Measurements from ENCODE around the gene RPEL1.
"Not testable (repeated sequence)": the region's sequence is repeated elsewhere in the genome, so short reads cannot be mapped to it uniquely, and the experiment has no call there.

The RPEL1 gene
- long read RNA-seq, donor 1, result 0 reads
- long read RNA-seq, donor 2, result 0 reads
- long read RNA-seq, donor 3, result 0 reads
- long read RNA-seq, donor 4, result 0 reads
- long read RNA-seq, donor 5, result 0 reads
- long read RNA-seq, donor 6, partial matches to known transcripts, result 0 of 1 reads
- long read RNA-seq, donor 6, other reads (novel, unspliced or antisense), result 0 of 1 reads
- long read RNA-seq, donor 7, partial matches to known transcripts, result 0 of 1 reads
- long read RNA-seq, donor 7, other reads (novel, unspliced or antisense), result 0 of 1 reads
- long read RNA-seq, donor 8, result 0 reads

DNA sequence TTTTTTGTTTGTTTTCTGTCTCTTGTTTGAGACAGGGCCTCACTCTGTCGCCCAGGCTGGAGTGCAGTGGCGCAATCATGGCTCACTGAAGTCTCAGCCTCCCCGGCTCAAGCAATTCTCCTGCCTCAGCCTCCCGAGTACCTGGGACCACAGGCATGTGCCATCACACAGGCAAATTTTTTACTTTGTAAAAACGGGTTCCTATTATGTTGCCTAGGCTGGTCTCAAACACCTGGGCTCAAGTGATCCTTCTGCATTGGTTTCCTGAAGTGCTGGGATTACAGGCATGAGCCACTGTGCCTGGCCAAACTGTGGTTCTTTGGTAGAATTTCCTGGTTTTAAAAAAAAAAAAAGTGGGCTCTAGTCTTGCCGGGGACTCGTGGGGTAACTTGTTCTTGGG, at the start of gene RPEL1:
Gene RPEL1, plus strand, starts transcription at position 301 of the 400 bp plus-strand sequence. CDS start 110 bp downstream, outside the sequence.
- DNase-seq, result not testable (repeated sequence)

DNA sequence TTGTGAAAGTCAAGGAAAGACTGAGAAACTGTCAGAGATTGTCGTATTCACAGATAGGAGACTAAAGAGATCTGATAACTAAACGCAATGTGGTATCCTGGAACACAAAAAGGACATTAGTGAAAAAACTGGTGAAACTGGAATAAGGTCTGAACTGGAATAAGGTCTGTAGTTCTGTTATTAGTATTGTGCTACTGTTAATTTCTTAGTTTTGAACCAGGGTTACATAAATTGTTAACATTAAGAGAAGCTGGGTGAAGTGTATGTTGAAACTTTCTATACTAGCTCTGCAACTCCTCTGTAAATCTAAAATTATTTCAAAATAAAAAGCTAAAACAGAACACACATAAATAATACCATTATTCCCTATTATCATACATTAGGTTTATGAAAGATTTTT, 49.2 kb upstream of the RPEL1 start:
- no peak for DNase-seq

DNA sequence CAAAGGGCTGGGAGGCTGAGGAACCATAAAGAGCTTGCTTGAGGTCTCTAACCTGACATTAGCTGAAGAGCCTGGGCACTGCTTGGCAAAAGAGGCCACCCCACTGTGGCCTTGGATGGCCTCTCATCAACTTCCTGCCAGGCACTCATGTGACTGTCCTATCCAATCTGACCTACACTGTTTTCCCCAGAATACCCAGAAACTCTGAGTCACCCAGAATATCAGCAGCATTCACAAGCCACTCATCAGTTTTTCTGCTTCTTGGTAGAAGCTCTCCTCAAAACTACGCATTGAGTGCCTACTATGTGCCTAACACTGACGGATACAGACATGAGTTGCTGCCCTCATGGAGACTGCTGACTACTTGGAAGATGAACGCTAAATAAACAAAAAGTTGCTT, 48.5 kb upstream of the RPEL1 start:
- no peak for DNase-seq

GRCh38 chr10:103197903-103198302, 47.8 kb upstream of the RPEL1 start:
- DNase-seq, result no peak

DNA sequence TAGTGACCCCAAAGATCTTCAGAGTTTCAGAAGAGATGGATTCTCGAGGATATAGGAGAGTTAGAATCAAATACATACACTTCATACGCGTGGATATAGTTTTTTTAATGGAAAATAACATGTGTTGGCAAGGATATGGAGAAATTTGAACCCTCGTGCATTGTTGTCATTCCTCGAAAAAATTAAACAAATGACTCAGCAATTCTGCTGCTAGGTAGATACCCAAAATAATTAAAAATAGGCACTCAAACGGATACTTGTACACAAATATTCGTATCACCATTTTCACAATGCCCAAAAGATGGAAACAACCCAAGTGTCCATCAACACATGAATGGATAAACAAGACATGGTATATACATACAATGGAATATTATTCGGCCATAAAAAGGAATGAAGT, 47.0 kb upstream of the RPEL1 start:
- no peak for DNase-seq

DNA sequence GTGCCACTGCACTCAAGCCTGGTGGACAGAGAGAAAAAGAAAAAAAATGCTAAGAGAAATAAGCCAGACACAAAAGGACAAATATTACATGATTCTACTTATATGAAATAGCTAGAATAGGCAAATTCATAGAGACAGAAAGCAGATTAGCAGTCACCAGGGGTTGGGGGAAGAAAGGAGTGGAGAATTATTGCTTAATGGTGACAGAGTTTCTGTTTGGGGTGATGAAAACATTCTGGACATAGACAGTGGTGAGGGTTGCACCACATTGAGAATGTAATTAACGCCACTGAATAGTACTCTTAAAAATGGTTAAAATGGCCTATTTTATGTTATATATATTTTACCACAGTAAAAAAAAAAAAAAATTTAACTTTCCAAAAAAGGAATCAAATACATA, 46.2 kb upstream of the RPEL1 start:
- DNase-seq, result no peak

- no peak for DNase-seq
Measured at GRCh38 chr10:103202319-103202718, 43.4 kb upstream of the RPEL1 start.

- DNase-seq, result no peak
Measured at GRCh38 chr10:103203466-103203865, 42.2 kb upstream of the RPEL1 start.

DNA sequence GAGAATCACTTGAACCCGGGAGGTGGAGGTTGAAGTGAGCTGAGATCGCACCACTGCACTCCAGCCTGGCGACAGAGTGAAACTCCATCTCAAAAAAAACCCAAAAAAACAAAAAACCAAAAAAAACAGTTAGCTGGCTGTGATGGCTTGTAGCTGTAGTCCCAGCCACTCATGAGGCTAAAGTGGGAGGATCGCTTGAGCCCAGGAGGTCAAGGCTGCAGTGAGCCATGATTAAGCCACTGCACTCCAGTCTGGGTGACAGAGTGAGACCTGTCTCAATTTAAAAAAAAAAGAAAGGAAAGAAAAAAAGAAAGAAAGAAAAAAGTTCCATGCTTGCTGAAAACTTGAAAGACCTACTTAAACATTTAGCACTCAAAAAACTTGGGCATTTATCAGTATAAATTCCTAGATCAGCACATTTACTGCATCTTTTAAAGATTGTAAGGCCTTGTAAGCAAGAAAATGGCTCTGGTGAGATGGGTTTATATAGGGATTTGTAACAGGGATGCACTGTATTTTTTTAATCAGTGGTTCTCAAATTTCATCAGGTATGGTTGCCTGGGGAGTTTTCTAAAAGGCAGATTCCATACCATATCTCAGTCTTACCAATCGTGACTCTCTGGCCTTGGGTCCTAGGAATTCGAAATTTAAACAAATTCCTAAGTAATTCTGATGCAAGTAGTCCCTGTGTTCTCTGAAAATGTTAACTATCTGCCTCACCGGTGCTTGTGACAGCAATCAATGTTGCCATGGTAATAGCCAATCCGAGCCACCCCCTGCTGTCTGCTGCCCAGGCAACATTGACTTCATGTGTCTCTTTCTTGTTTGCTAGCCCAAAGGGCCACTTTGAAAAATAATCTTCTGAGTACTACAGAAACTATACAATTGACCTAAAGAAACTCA, 41.1 kb upstream of the RPEL1 start:
- DNase-seq, result no peak

DNA sequence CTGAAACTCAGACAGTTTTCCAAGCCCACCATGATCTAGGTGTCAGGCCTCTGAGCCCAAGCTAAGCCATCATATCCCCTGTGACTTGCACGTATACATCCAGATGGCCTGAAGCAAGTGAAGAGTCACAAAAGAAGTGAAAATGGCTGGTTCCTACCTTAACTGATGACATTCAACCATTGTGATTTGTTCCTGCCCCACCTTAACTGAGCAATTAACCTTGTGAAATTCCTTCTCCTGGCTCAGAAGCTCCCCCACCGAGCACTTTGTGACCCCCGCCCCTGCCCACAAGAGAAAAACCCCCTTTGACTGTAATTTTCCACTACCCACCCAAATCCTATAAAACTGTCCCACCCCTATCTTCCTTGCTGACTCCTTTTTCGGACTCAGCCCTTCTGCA, 40.3 kb upstream of the RPEL1 start:
- DNase-seq, result not testable (repeated sequence)

- DNase-seq, result not testable (repeated sequence)
Measured at GRCh38 chr10:103206715-103207114, 39.0 kb upstream of the RPEL1 start.

- no peak for DNase-seq
Measured at GRCh38 chr10:103207141-103207540, 38.5 kb upstream of the RPEL1 start.

DNA sequence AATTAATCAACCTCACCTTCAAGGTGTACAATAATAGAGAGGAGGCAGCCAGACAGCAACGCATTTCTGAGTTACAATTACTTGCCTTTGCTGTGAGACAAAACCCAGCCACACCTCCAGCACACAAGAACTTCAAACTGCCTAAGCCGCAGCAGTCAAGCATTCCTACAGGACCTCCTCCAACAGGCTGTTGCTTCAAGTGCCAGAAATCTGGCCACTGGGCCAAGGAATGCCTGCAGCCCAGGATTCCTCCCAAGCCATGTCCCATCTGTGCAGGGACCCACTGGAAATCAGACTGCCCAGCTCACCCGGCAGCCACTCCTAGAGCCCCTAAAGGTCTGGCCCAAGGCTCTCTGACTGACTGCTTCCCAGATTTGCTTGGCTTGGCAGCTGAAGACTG, 38.0 kb upstream of the RPEL1 start:
- not testable (repeated sequence) for DNase-seq

DNA sequence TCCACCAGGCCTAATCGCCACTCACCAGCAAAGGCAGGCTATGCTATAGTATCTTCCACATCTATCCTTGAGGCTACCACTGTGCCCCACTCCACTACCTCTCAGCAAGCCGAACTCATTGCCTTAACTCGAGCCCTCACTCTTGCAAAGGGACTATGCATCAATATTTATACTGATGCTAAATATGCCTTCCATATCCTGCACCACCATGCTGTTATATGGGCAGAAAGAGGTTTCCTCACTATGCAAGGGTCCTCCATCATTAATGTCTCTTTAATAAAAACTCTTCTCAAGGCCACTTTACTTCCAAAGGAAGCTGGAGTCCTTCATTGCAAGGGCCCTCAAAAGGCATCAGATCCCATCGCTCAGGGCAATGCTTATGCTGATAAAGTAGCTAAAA, 35.4 kb upstream of the RPEL1 start:
- not testable (repeated sequence) for DNase-seq

DNA sequence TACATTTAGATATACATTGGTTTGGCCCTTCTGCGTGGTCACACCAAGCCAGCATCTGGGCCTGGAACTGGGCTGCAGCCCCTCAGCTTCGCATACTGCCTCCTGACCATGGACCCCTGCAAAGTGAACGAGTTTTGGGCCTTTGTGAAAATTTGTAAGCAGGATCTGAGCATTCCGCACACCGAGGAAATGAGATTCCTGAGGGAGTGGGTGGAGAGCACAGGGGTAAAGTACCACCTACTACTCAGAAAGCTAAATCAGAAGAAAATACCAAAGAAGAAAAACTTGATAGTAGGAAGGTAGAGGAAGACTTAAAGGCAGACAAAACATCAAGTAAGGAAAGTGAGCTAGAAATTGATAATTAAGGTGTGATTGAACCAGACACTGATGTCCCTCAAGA, 30.1 kb upstream of the RPEL1 start:
- DNase-seq, result no peak

DNA sequence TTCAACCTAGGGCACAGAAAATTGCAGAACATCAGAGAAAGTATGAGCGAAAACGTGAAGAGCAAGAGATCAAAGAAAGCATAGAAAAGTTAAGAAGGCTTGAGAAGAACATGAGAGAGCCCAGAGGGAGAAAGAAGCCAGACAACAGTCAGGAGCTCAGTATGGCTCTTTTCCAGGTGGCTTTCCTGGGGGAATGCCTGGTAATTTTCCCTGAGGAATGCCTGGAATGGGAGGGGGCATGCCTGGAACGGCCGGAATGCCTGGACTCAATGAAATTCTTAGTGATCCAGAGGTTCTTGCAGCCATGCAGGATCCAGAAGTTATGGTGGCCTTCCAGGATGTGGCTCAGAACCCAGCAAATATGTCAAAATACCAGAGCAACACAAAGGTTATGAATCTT, 29.3 kb upstream of the RPEL1 start:
- not testable (repeated sequence) for DNase-seq

DNA sequence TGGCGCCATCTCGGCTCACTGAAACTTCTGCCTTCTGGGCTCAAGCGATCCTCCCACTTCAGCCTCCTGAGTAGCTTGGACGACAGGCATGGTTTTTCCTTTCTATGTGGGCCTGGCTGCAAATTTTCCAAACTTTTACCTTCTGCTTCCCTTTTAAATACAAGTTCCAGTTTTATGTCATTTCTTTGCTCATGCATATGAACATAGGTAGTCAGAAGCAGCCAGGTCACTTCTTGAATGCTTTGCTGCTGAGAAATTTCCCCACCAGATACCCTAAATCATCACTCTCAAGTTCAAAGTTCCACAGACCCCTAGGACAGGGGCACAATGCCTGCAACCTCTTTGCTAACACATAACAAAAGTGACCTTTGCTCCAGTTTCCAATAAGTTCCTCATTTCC, 21.6 kb upstream of the RPEL1 start:
- DNase-seq, result no peak

DNA sequence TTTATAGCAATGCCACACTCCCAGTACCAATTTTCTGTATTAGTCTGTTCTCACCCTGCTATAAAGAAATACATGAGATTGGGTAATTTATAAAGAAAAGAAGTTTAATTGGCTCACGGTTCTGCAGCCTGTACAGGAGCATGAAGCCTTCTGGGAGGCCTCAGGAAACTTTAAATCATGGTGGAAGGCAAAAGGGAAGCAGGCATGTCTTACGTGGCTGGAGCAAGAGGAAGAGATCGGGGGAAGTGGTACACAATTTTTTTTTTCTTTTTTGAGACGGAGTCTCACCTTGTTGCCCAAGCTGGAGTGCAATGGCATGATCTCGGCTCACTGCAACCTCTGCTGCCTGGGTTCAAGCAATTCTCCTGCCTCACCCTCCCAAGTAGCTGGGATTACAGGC, 21.0 kb upstream of the RPEL1 start:
- DNase-seq, result not testable (repeated sequence)

DNA sequence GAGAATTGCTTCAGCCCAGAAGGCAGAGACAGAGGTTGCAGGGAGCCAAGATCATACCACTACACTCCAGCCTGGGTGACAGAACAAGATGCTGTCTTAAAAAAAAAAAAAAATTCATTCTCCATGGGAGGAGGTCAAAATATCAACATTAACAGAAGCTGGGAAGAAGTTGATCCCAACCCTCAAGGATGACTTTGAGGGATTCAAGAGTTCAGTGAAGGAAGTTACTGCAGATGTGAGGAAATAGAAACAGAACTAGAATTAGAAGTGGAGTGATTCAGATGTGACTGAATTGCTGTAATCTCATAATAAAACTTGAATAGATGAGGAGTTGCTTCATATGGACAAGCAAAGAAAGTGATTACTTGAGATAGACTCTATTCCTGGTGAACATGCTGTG, 19.7 kb upstream of the RPEL1 start:
- DNase-seq, result no peak

GRCh38 chr10:103227416-103227815, 18.3 kb upstream of the RPEL1 start:
- DNase-seq, result no peak

DNA sequence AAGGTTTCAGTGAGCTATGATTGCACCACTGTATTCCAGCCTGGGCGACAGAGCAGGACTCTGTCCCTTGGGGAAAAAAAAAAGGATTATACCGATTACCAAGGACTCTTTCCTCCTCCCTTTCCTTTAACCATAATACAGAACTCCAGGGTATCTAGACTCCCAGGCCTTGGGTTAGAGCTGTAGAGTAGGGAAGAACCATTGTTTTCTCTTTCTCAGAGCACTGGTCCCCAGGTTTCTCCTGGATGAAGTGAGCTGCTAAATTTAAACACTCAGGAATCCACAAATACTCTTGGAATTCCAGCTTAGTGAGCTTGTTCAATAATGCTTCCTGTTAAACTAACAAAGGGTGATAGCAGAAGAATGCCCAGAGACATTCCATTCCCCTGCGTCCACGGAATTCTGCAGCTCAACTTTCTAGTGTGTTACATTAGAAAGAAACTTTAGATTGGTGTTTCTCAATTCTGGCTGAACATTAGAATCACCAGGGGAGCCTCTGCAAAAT, 14.6 kb upstream of the RPEL1 start:
- DNase-seq, result peak; percentile 22

DNA sequence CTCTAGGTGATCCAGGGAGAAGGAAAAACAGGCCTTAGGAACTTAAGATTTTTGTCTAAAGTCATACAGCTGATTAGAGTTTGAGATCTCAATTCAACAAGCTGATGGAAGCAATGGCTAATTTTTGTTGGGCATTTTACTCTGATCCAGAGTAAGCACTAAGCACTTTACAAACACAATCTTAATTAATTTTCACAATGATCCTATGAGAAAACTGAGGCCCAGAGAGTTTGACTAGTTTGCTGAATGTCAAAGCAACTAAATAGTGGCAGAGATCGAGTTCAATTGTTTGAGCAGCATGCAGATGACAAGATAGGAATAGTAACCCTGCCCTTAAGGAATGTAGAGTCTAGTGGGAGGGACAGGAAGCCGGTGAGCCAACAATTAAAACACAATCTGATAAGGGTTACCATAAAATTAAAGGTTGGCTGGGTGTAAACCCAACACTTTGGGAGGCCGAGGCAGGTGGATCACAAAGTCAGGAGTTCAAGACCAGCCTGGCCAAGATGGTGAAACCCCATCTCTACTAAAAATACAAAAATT, 13.5 kb upstream of the RPEL1 start:
- no peak for DNase-seq
